Measurements from ENCODE around the gene TMEM144.

Gene TMEM144

GRCh38 chr4:158253350-158253980 lies 43.2 kb downstream of the TMEM144 start:
- peak; percentile 63 for TF ChIP-seq CTCF (IDR thresholded peaks at IDR 0.05; ENCODE audit: low read depth, low read length)
- no peak overlapping the region for H3K4me3 ChIP-seq (replicated peaks in 1 of 2; ENCODE audit: low read depth in 2 of 2, low read length in 2 of 2)
- DNase-seq (ENCODE audit: low read depth in 2 of 2): peak; percentile 72 to 79

- no peak for DNase-seq (ENCODE audit: low read depth in 2 of 2)
- TF ChIP-seq CTCF (IDR thresholded peaks at IDR 0.05; ENCODE audit: low read depth, low read length): no peak
- H3K4me3 ChIP-seq (replicated peaks in 1 of 2; ENCODE audit: low read depth in 2 of 2, low read length in 2 of 2): no peak overlapping the region
Observed at GRCh38 chr4:158254292-158254691, 44.0 kb downstream of the TMEM144 start.

GRCh38 chr4:158255727-158256324 lies 45.5 kb downstream of the TMEM144 start:
- TF ChIP-seq CTCF (IDR thresholded peaks at IDR 0.05; ENCODE audit: low read depth, low read length): peak; percentile 72
- DNase-seq (ENCODE audit: low read depth in 2 of 2): peak; percentile 74 to 75
- no peak overlapping the region for H3K4me3 ChIP-seq (replicated peaks in 1 of 2; ENCODE audit: low read depth in 2 of 2, low read length in 2 of 2)

GRCh38 chr4:158259955-158260575 lies 49.8 kb downstream of the TMEM144 start:
- peak; percentile 55 to 70 for DNase-seq (ENCODE audit: low read depth in 2 of 2)
- no peak overlapping the region for H3K4me3 ChIP-seq (replicated peaks in 1 of 2; ENCODE audit: low read depth in 2 of 2, low read length in 2 of 2)
- no peak for TF ChIP-seq CTCF (IDR thresholded peaks at IDR 0.05; ENCODE audit: low read depth, low read length)

- H3K4me3 ChIP-seq (replicated peaks in 1 of 2; ENCODE audit: low read depth in 2 of 2, low read length in 2 of 2): no peak overlapping the region
- DNase-seq (ENCODE audit: low read depth in 2 of 2): no peak
- TF ChIP-seq CTCF (IDR thresholded peaks at IDR 0.05; ENCODE audit: low read depth, low read length): no peak
Observed at GRCh38 chr4:158261480-158261879, 51.2 kb downstream of the TMEM144 start.

- no peak for TF ChIP-seq CTCF (IDR thresholded peaks at IDR 0.05; ENCODE audit: low read depth, low read length)
- DNase-seq (ENCODE audit: low read depth in 2 of 2): no peak
- no peak overlapping the region for H3K4me3 ChIP-seq (replicated peaks in 1 of 2; ENCODE audit: low read depth in 2 of 2, low read length in 2 of 2)
Observed at GRCh38 chr4:158268553-158268952, 58.3 kb downstream of the TMEM144 start.
